ENCODE measurements around the gene ZNF786. TPM values are rescaled to one million over a fixed set of nuclear protein-coding genes. Genes with fewer than 3 reads are reported as not detected.

The ZNF786 gene
- total and polyA plus RNA-seq, 10 of the 15 experiments (the other 5 are each of a cell fraction or from before 2014, with no cell fraction given): 0.47 to 7.0 (median 4.2) TPM

DNA sequence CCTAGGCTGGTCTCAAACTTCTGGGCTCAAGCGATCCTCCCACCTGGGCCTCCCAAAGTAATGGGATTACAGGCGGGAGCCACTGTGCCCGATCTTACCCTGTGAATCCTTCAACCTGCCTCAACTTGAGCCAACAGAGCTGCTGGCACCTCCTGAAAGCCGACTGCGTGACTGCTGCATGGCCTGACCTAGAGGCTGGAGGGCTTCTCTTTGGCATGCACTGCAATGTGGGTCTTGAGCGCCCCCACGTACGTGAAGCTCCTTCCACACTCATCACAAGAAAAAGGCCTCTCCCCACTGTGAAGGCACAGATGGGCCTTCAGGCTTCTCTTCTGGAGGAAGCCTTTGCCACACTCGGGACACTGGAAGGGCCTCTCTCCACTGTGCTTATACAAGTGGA, 12.9 kb upstream of the ZNF786 start:
- no peak for DNase-seq (ENCODE audit: low read depth, low spot score)
- no peaks in the 10 kb centered on the region for H3K9me3 ChIP-seq (replicated peaks; ENCODE audit: control insufficient read depth, insufficient read depth, low read length)
- in situ Hi-C loops (cut with MboI): no loop called here
- ChIA-PET SMC1A (ENCODE audit: uncharacterized antibody, unreplicated experiment) (no interaction called here), RAD21 (ENCODE audit: unreplicated experiment) (no interaction called here), POLR2A (interaction anchor here (0.5 to 0.6 kb wide), 2 partner anchors 10 to 11 kb away, joined by 3 to 10 read pairs; no protein-coding TSS in a partner anchor), CTCF (no interaction called here)
- H2AFZ ChIP-seq (ENCODE audit: control insufficient read depth, low read depth, low read length): no peak overlapping the region
- no peak overlapping the region for H3K27ac ChIP-seq (ENCODE audit: control insufficient read depth, insufficient read depth)
- no peak for FAIRE-seq
- H3K79me2 ChIP-seq (ENCODE audit: control insufficient read depth, insufficient read depth, low read length): no peaks in the 10 kb centered on the region
- H3K27me3 ChIP-seq (replicated peaks in 1 of 2; ENCODE audit: control insufficient read depth in 2 of 2, insufficient read depth in 2 of 2, low read length in 1 of 2): no peaks in the 10 kb centered on the region
- TF ChIP-seq, protein P1, sequence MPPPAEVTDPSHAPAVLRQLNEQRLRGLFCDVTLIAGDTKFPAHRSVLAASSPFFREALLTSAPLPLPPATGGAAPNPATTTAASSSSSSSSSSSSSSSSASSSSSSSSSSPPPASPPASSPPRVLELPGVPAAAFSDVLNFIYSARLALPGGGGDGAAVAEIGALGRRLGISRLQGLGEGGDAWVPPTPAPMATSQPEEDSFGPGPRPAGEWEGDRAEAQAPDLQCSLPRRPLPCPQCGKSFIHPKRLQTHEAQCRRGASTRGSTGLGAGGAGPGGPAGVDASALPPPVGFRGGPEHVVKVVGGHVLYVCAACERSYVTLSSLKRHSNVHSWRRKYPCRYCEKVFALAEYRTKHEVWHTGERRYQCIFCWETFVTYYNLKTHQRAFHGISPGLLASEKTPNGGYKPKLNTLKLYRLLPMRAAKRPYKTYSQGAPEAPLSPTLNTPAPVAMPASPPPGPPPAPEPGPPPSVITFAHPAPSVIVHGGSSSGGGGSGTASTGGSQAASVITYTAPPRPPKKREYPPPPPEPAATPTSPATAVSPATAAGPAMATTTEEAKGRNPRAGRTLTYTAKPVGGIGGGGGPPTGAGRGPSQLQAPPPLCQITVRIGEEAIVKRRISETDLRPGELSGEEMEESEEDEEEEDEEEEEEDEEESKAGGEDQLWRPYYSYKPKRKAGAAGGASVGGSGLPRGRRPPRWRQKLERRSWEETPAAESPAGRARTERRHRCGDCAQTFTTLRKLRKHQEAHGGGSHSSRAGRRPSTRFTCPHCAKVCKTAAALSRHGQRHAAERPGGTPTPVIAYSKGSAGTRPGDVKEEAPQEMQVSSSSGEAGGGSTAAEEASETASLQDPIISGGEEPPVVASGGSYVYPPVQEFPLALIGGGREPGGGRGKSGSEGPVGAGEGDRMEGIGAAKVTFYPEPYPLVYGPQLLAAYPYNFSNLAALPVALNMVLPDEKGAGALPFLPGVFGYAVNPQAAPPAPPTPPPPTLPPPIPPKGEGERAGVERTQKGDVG (CRISPR knock-in tag; IDR thresholded peaks at IDR 0.05): no peak
- TF ChIP-seq SMARCA5 (IDR thresholded peaks at IDR 0.05) (no peak), ATF2 (IDR thresholded peaks at IDR 0.05; ENCODE audit: low read length) (no peak), RELA (IDR thresholded peaks at IDR 0.05; ENCODE audit: borderline replicate concordance, partially characterized antibody) (no peak), ZBTB40 (IDR thresholded peaks at IDR 0.05; ENCODE audit: borderline replicate concordance) (no peak), NR2C1 (IDR thresholded peaks at IDR 0.05) (no peak), CHD4 (IDR thresholded peaks at IDR 0.05) (no peak), BRCA1 (IDR thresholded peaks at IDR 0.05; ENCODE audit: low read depth, low read length) (no peak), MTA3 (IDR thresholded peaks at IDR 0.05; ENCODE audit: borderline replicate concordance, low read length) (no peak), WRNIP1 (IDR thresholded peaks at IDR 0.05; ENCODE audit: borderline replicate concordance, low read depth, low read length) (no peak), ZSCAN29 (IDR thresholded peaks at IDR 0.05) (no peak), IKZF2 (IDR thresholded peaks at IDR 0.05) (no peak)
- no peaks in the 10 kb centered on the region for H3K4me1 ChIP-seq (ENCODE audit: control insufficient read depth, insufficient read depth, low read length)
- H3K4me3 ChIP-seq: no peak overlapping the region
- BruUV-seq (replicated peaks): no TSS peak
- H3K4me2 ChIP-seq (ENCODE audit: control insufficient read depth, insufficient read depth): no peak overlapping the region
- no peaks in the 10 kb centered on the region for H4K20me1 ChIP-seq (ENCODE audit: control insufficient read depth, insufficient read depth)
- 77% methylated on average over 9 of the region's 9 CpGs for WGBS (ENCODE audit: insufficient coverage, insufficient replicate concordance, low lambda C conversion rate, missing lambda C conversion rate)
- intact Hi-C loops (cut with micrococcal nuclease; ENCODE audit: unreplicated experiment): no loop called here
- ATAC-seq: no peak
- H3K36me3 ChIP-seq (ENCODE audit: control insufficient read depth in 2 of 2, insufficient read depth in 2 of 2, low read length in 1 of 2): no peaks in the 10 kb centered on the region
- H3K9ac ChIP-seq (ENCODE audit: control insufficient read depth, insufficient read depth, low read length): no peak overlapping the region
